ENCODE measurements around the gene FARS2. TPM values are rescaled to one million over a fixed set of nuclear protein-coding genes. Genes with fewer than 3 reads are reported as not detected.

FARS2 gene
- total RNA-seq, 1 donor from 2014 or later: 16.5 TPM

DNA sequence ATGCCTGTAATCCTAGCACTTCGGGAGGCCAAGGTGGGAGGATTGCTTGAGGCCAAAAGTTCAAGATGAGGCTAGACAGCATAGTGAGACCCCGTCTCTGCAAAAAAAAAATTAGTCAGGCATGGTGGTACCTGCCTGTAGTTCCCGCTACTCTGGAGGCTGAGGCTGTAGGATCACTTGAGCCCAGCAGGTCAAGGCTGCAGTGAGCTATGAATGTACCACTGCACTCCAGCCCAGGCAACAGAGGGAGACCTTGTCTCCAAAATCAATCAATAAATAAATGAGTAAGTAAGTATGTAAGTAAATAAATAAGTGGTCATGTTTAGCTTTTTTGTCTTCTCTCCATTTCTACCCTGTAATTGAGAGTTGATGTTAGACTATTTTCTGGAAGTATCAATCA, 336.8 kb downstream of the FARS2 start:
- no peak for DNase-seq (ENCODE audit: extremely low spot score in 2 of 2)
- Histone ChIP-seq H3K36me3 (no peaks in the 10 kb centered on the region), H3K27ac (no peak overlapping the region), H3K9me3 (no peaks in the 10 kb centered on the region), H3K4me1 (no peaks in the 10 kb centered on the region), H3K27me3 (no peaks in the 10 kb centered on the region), H3K4me3 (no peak overlapping the region)
- intact Hi-C loops (cut with DNase I): no loop called here
- TF ChIP-seq, protein P1, sequence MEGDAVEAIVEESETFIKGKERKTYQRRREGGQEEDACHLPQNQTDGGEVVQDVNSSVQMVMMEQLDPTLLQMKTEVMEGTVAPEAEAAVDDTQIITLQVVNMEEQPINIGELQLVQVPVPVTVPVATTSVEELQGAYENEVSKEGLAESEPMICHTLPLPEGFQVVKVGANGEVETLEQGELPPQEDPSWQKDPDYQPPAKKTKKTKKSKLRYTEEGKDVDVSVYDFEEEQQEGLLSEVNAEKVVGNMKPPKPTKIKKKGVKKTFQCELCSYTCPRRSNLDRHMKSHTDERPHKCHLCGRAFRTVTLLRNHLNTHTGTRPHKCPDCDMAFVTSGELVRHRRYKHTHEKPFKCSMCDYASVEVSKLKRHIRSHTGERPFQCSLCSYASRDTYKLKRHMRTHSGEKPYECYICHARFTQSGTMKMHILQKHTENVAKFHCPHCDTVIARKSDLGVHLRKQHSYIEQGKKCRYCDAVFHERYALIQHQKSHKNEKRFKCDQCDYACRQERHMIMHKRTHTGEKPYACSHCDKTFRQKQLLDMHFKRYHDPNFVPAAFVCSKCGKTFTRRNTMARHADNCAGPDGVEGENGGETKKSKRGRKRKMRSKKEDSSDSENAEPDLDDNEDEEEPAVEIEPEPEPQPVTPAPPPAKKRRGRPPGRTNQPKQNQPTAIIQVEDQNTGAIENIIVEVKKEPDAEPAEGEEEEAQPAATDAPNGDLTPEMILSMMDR (IDR thresholded peaks at IDR 0.05): no peak
- TF ChIP-seq POLR2AphosphoS5 (IDR thresholded peaks at IDR 0.05; ENCODE audit: insufficient read depth in 1 of 2, low read depth in 1 of 2) (no peak), POLR2A (IDR thresholded peaks at IDR 0.05) (no peak)

DNA sequence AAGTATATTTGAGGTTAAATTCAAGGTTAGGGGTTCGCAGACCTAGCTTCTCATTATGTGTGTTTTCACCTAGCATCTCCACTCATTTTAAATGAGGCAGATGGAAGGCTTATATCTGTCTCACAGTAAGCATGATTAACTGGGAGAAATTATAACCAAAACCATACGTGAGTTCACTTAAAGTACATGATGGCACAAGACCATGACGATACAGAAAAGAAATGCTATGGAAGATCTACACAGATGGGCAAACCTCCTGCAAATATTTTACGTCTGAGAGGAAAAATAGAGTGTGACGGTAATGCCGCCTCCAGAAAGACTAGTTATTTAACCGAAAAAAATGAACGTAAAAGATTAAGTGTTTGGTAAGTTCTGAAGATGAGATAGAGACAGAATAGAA, 337.8 kb downstream of the FARS2 start:
- H3K36me3 ChIP-seq: no peaks in the 10 kb centered on the region
- H3K27ac ChIP-seq: no peak overlapping the region
- intact Hi-C loops (cut with DNase I): no loop called here
- no peaks in the 10 kb centered on the region for H3K4me1 ChIP-seq
- H3K27me3 ChIP-seq: no peaks in the 10 kb centered on the region
- H3K4me3 ChIP-seq: no peak overlapping the region
- no peaks in the 10 kb centered on the region for H3K9me3 ChIP-seq
- DNase-seq (ENCODE audit: extremely low spot score in 2 of 2): no peak
- TF ChIP-seq POLR2A (IDR thresholded peaks at IDR 0.05): no peak
- TF ChIP-seq, protein P1 (IDR thresholded peaks at IDR 0.05): no peak
- TF ChIP-seq POLR2AphosphoS5 (IDR thresholded peaks at IDR 0.05; ENCODE audit: insufficient read depth in 1 of 2, low read depth in 1 of 2): no peak

DNA sequence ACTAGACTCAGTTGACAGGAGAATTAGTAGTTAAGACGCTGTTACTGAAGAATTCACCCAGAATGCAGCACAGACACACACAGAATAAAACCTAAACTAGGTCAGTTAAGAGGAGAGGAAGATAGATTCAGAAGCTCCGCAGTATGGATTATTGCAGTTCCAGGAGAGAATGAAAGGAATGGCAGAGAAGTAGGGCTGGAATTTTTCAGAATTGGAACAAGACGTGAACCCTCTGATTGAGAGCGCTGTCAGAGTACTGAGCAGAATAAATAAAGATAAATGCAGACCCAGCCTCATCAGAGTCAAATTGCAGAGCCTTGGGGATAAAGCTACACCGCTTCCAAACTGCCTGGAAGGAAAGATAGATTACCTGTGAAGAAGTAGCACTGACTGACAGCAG, 344.6 kb downstream of the FARS2 start:
- H3K27ac ChIP-seq: no peak overlapping the region
- H3K4me3 ChIP-seq: no peak overlapping the region
- TF ChIP-seq POLR2A (IDR thresholded peaks at IDR 0.05) (no peak), POLR2AphosphoS5 (IDR thresholded peaks at IDR 0.05; ENCODE audit: insufficient read depth in 1 of 2, low read depth in 1 of 2) (no peak)
- no peaks in the 10 kb centered on the region for H3K9me3 ChIP-seq
- H3K36me3 ChIP-seq: no peaks in the 10 kb centered on the region
- no peaks in the 10 kb centered on the region for H3K4me1 ChIP-seq
- intact Hi-C loops (cut with DNase I): no loop called here
- DNase-seq (ENCODE audit: extremely low spot score in 2 of 2): no peak
- no peaks in the 10 kb centered on the region for H3K27me3 ChIP-seq

DNA sequence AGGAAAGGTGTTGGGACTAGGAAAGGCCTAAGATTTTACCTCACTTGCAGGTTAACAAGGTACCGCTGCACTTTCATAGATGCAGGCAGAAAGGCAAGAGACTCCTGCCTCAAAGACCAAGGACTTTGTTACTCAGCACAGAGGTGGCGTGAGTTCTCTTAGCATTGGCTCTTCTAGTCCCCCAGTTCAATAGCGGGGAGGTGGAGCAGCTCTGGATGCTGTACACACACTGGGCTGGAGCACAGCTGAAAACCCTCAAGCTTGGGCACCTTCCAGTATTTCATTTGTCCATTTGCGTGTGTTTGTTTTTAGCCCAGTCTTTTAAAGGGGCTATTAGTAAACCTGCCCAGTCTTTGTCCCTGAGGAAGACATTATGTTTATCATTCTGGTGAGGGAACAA, 345.2 kb downstream of the FARS2 start:
- Histone ChIP-seq H3K4me3 (no peak overlapping the region), H3K9me3 (no peaks in the 10 kb centered on the region), H3K4me1 (no peaks in the 10 kb centered on the region), H3K36me3 (no peaks in the 10 kb centered on the region), H3K27ac (no peak overlapping the region), H3K27me3 (no peaks in the 10 kb centered on the region)
- intact Hi-C loops (cut with DNase I): no loop called here
- TF ChIP-seq POLR2AphosphoS5 (IDR thresholded peaks at IDR 0.05; ENCODE audit: insufficient read depth in 1 of 2, low read depth in 1 of 2): no peak
- TF ChIP-seq, protein P1 (IDR thresholded peaks at IDR 0.05): no peak
- no peak for TF ChIP-seq POLR2A (IDR thresholded peaks at IDR 0.05)
- DNase-seq (ENCODE audit: extremely low spot score in 2 of 2): no peak

DNA sequence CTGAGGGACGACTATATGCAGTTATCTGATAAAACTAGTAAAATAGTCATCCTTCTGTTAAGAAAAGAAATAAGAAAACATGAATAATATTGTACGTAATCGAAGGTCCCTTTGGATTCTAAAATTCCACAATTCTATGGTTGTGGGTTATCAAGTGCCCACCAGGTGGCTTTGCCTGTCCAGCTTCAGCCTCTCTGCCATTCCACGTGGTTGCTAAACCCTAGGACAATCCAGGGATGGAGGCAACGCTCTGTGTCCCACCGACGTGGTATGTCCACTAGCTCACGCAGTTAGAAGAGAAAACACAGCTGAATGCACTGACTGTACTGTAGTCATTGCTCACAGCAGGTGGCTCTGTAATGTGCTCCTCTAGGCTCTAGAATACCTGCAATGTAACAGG, 349.3 kb downstream of the FARS2 start:
- H3K4me1 ChIP-seq: no peaks in the 10 kb centered on the region
- no peaks in the 10 kb centered on the region for H3K36me3 ChIP-seq
- H3K27ac ChIP-seq: no peak overlapping the region
- H3K27me3 ChIP-seq: no peaks in the 10 kb centered on the region
- H3K9me3 ChIP-seq: no peaks in the 10 kb centered on the region
- TF ChIP-seq POLR2A (IDR thresholded peaks at IDR 0.05) (no peak), POLR2AphosphoS5 (IDR thresholded peaks at IDR 0.05; ENCODE audit: insufficient read depth in 1 of 2, low read depth in 1 of 2) (no peak)
- H3K4me3 ChIP-seq: no peak overlapping the region
- intact Hi-C loops (cut with DNase I): no loop called here
- no peak for DNase-seq (ENCODE audit: extremely low spot score in 2 of 2)

DNA sequence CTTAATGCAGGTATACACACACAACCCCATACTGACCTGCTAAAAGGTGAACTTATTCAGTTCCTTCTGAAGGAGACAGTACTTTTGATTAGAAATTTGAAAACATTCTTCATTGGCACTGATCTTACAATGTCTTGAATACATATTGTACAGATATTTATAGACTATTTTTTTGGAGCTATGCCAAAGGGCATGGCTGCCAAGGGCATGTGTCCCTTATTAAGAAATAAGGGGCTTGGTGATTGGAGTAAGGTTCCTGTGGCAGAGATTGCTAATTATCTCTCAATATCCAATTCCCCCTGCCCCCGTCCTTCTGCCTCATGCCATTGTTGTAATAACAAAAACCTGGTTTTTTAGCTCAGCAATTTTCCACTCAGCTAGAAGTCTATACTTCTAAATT, 355.9 kb downstream of the FARS2 start:
- Histone ChIP-seq H3K27me3 (no peaks in the 10 kb centered on the region), H3K9me3 (no peaks in the 10 kb centered on the region), H3K4me3 (no peak overlapping the region), H3K27ac (no peak overlapping the region), H3K36me3 (no peaks in the 10 kb centered on the region), H3K4me1 (no peaks in the 10 kb centered on the region)
- TF ChIP-seq POLR2A (IDR thresholded peaks at IDR 0.05): no peak
- TF ChIP-seq POLR2AphosphoS5 (IDR thresholded peaks at IDR 0.05; ENCODE audit: insufficient read depth in 1 of 2, low read depth in 1 of 2): no peak
- TF ChIP-seq, protein P1 (IDR thresholded peaks at IDR 0.05): no peak
- DNase-seq (ENCODE audit: extremely low spot score in 2 of 2): no peak
- intact Hi-C loops (cut with DNase I): no loop called here

Measured in vagina (tissue), 2 donors.